ENCODE results near the gene C2orf76.

C2orf76 gene

DNA sequence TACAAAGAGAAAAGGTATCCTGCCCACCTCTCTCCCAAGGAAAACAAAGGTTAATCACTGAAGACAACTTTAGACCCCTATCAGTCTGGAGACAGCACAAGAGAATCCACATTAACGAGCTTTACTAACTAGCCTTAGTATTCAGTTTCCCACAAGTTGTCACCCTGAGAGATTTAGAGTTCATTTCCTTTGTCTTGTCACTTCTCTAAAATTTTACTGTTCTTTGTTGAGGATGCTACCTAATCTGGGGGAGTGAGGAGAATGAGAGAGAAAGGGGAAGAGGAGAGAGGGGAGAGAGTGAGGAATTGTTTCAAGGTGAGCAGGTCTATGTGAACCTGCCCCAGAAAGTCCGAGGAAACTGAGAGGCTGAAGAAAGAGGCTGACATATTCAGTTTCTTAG is 28.4 kb downstream of the C2orf76 start:
- FAIRE-seq: no peak
- DNase-seq (ENCODE audit: low spot score): no peak

DNA sequence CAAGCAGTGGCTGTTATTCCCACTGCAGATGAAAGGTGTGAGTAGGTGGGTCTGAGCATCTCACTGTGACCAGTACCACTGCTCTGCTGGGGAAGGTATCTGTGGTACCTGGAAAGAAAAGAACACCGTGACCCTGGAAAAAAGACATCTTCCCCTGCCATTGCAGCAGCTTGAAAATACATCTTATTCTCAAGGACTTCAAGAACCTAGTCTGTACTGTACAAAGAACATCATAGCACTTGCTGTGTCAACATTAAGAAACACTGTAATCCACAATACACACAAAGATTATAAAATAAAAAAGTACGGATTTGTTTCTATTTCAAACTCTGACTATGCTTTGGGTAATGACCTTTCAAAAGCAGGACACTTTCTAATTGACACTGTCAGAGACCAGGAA is 28.9 kb downstream of the C2orf76 start:
- no peak for FAIRE-seq
- DNase-seq (ENCODE audit: low spot score): no peak

DNA sequence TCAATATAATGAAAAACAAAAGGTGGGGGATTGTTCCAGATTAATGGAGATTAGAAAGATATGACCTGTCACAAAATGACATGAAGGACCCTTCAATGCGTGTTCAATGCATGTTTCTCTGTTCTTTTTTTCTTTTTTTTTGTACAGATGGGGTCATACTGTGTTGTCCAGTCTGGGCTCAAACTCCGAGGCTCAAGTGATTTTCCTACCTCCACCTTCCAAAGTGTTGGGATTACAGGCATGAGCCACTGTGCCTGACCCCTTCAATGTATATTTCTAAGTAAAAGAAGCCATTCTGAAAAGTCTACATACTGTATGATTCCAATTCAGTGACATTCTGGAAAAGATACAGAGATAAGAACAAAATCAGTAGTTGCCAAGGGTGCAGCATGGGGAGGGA is 32.8 kb downstream of the C2orf76 start:
- no peak for FAIRE-seq
- no peak for DNase-seq (ENCODE audit: low spot score)

DNA sequence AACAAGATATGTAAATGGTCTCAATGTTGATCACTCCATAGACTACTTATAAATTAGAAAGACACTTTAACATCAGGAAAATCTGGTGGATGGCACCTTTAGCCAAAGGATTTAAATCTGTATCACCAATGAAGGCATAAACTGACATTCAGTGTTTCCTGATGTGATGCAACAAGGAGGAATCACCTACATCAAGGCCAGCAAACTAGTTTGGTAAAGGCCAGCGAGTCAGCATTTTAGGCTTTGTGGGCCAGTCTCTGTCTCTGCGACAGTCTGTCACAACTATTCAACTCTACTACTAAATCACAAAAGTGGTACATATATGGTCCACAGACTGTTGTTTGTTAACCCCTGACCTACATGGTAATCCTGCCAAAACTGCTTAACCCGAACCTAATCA is 33.3 kb downstream of the C2orf76 start:
- DNase-seq (ENCODE audit: low spot score) (no peak), FAIRE-seq (no peak)

DNA sequence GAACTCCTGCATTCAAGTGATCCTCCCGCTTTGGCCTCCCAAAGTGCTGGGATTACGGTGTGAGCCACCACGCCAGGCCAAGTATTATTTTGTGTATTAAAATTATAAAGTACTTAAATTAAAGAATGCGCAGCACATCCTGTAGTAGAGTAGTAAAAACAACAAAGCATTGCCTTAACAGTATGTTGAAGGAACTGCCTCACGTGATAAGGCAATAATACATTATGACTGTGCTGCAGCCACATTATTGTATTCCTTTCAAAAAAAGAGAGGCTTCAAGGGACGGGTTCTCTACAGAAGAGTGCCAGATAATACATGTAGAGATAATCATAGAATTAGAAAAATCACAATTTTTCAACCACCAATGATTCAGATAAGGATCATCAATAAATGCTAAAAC is 33.7 kb downstream of the C2orf76 start:
- no peak for DNase-seq (ENCODE audit: low spot score)
- no peak for FAIRE-seq

DNA sequence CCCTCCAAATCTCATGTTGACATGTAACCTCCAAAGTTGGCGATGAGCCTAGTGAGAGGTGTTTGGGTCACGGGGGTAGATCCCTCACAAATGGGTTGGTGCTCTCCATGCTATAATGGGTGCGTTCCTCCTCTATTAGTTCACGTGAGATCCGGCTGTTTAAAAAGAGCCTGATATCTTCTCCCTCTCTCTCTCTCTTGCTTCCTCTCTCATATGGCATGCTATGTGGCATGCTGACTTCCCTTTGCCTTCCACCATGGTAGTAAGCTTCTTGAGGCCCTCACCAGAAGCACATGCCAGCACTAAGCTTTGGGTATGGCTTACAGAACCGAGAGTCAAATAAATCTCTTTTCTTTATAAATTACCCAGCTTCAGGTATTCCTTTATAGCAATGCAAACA is 39.2 kb downstream of the C2orf76 start:
- no peak for FAIRE-seq
- no peak for DNase-seq (ENCODE audit: low spot score)

DNA sequence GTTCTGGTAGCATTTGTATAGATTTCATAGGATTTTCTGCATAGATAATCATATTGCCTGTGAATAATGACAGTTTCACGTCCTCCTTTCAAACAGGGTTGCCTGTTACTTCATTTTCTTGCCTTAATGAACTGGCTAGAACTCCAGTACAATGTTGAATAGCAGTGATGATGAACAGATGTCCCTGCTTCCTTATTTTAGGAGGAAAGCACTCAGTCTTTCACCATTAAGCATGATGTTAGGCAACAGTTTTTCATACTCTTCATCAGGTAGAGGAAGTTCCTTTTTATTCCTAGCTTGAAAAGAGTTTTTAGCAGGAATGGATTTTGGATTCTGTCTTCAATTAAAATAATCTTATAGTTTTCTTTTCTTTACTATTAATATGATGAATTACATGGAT is 39.7 kb downstream of the C2orf76 start:
- DNase-seq (ENCODE audit: low spot score): no peak
- no peak for FAIRE-seq

DNA sequence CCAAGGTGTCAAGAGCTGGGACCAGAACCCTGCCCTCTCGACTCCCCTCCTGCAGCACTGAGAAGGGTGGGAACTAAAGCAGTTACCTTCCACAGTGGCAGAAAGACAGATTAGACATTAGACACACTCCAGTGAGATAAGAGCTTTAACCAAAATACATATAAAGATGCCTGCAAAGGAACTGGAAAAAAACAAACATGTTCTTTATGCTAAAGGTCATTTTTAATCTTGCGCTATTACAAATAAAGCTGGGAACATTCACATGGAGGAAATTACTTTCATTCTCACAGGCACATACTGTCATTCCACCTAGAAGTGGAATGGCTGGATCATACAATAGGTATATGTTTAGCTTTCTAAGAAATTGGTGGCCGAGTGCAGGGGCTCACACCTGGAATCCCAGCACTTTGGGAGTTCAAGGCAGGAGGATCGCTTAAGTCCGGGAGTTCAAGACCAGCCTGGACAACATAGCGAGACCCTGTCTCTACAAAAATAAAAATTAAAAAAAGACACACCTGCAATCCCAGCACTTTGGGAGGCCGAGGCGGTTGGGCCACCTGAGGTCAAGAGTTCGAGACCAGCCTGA is 41.9 kb downstream of the C2orf76 start:
- DNase-seq (ENCODE audit: low spot score) (no peak), FAIRE-seq (no peak)

DNA sequence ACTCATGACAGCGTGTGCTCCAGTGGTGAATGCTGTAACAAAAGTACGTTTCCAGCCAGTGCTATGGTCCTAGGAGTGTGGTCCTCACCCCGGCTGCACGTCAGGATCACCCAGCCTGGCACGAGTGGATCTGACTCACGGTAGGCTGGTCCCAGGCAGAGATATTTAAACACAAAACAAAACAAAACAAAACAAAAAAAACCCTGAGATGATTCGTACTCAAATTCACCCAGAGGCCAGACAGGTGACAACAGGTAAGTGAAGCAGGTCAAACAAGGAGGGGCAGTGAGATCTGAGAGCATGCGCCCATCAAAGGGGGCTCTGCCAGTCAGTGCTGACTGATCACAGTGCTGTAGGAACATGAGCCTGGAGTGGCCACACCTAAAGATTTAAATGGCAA is 43.2 kb downstream of the C2orf76 start:
- no peak for FAIRE-seq
- no peak for DNase-seq (ENCODE audit: low spot score)

DNA sequence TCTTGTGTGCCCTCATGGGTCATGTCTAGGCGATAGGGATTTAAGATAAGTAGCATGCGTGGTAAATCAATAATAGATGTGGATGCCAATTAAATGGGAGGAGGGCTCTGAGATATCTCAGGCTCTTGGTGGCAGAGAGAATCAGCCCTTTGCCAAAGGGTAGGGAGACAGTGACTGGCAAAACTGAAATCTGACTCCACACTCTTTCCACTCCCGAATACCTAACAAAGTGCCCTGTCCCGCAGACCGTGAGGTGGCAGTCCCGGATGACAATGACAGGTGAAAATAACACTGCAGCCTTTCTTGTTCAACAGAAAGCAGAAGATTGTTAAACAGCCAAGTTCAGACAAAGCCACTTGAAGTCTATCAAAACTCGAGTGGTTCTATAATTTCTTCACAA is 47.0 kb downstream of the C2orf76 start:
- DNase-seq (ENCODE audit: low spot score) (no peak), FAIRE-seq (no peak)

DNA sequence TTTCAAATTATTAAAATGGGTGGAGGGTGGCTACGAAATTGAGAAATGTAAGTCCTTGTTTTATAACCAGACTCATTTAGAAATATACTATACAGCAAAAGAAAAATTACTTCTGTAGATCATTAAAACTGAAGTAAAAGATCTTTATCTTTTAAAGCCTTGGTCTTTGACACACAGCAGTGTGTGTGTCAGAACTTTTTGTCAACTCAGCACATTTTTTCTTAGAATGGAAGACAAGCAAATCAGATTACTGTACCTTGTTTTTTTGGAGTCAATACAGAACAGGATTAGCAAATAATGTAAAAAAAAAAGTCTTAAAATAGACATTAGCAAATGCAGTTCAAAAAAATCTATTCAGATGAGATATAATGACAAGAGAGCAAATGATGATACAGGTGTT is 49.1 kb downstream of the C2orf76 start:
- FAIRE-seq (no peak), DNase-seq (ENCODE audit: low spot score) (no peak)

DNA sequence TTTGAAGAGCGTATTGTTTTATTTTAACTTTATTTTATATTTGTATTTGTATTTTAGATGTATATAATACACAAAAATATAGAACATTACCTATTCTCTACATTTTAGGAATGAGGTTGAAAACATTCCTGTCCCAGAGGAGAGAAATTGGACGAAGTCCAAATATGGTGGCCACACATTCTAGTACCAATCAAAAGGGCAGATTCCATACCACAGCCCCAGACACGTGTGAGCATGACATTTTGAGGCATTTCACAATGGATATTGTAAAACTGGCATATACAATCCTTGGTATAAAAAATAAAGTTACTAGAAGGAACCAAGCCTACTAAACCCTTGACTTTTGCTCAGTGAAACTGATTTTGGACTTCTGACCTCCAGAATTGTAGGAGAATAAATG is 50.6 kb downstream of the C2orf76 start:
- DNase-seq (ENCODE audit: low spot score): no peak
- no peak for FAIRE-seq

DNA sequence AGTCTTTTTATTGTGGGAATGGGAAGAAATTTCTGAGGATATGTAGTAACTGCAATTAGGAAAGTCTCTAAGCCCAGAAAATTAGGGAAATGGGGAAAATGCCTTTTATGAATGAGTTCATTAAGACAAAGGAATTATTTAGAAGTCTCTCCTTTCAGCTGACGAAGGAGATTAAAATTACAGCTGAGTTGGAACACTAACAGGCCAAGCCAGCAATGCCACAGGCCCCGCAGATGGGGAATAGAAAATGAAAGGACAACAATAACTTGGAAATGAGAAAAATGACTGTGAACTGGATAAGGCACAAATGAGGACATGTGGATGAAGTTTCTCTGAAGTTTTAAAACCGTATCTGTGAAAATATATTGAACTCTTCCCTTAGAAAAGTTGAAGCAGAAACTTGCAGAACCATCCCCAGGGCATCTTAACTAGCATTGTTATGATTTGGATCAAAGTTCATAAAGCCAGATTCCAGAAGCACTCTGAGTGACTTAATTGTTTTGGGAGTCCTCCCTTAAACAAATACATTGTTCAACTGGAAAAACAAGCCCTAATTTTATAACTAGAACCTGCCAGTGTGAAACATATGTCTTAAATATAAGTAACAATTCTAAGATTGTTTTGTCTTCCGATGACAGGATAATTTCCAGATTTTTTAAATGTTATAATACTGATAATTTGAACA is 51.3 kb downstream of the C2orf76 start:
- DNase-seq (ENCODE audit: low spot score): no peak
- FAIRE-seq: no peak

DNA sequence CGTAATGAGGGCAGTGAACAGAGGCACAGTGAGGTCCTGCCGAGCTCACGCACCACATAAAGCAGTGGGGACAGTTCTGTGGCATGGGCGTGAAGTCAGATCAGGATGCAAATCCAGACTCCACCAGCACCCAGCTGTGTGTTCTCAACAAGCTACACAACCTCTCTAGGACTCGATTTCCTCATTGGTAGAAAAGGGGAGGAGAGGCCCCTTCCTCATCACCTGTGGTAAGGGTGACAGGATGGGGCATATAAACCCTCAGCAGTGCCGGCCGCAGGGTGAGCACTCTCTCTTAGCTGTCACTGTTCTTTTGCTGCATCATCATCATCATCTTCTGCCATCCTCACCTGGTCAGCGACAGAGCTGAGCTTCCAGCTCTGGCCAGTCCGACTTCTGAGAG is 54.8 kb downstream of the C2orf76 start:
- no peak for DNase-seq (ENCODE audit: low spot score)
- FAIRE-seq: no peak

DNA sequence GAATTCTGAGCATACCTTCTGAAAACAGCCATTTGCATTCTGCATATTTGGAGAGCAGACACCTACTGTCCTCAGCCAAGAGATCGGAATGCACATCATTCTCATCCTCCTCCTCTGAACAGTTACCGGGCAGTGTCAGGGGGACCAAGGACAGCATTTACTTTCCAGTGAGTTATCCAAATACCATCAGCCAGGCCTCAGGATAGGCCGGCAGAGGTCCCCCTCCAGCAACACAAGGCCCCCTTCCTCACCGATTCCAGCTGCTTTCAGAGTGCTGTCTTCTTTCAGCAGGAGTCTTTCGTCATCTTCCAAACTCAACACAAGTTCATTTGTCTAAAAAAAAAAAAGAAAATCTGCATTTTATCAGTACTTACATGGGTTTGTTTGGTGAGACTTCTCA is 55.3 kb downstream of the C2orf76 start:
- DNase-seq (ENCODE audit: low spot score): no peak
- FAIRE-seq: no peak

DNA sequence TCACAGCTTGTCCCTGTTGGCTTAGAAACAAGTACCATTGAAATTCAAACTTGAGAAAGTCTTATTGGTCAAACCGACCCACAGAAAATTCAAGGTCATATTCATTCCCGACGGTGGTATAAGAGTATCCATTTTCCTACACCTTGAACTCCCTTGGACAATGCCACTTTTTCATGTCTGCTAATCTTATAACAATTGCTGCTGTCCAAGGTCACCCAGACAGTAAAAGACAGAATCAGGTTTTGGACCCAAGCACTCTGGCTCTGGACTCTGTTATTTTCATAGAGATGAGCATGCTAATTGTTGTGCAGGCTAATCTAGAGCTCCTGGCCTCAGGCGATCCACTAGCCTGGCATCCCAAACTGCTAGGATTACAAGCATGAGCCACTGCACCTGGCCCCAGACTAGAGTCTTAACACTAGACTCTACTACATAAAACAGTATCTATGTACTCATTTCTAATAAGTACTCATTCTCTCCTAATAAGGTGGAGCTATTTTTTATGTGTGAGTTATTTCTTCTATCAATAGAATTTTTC is 57.8 kb downstream of the C2orf76 start:
- DNase-seq (ENCODE audit: low spot score): no peak
- no peak for FAIRE-seq

DNA sequence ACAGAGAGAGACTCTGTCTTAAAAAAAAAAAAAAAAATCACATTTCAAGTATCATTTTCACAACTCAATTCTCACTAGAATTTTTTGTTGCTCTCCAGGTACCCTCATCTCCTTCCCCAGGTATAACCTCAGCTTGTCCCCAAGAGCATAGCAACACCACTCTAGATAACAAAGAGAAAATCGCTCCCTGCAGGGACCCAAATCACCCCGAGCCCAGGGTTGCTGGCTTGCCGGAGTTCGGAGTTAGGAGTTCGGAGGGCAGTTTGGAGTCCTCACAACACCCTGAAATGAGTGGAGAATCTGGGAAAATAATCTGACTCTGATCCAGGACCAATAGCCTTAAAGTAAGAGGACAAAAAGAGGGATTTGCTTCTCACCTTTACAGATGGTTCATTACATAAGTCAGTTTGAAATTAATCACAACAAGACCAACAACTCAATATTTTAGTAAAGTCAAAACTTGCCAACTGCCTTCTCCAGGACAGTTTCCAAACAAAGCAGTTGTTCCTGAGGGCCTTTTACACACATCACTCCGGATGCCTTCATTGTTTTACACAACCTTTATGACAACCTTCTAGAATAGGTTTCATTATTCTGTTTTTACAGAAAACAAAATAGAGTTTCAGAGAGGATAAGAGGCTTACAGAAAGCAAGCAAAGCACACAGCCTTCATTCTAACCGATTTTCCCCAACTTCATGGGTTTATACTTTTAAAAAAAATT is 59.1 kb downstream of the C2orf76 start:
- FAIRE-seq (no peak), DNase-seq (ENCODE audit: low spot score) (no peak)

DNA sequence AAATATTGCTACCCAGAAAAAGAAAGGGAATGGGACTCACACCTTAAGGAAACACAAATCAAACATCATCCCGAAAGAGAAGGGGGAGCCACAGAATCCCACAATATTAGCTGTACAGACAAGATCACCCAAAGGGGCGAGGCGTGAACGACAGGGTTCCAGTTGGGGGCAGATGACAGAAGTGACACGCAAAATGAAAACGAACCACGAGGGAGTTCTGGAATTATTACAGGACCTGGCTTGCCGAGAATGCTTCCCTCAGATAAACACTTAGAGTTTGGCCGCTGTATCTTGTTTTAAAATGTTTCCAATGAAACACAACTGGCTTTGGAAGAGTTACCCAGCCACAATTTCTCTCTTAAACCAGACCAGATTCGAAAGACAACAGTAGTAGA is 60.4 kb downstream of the C2orf76 start:
- FAIRE-seq (no peak), DNase-seq (ENCODE audit: low spot score) (no peak)

DNA sequence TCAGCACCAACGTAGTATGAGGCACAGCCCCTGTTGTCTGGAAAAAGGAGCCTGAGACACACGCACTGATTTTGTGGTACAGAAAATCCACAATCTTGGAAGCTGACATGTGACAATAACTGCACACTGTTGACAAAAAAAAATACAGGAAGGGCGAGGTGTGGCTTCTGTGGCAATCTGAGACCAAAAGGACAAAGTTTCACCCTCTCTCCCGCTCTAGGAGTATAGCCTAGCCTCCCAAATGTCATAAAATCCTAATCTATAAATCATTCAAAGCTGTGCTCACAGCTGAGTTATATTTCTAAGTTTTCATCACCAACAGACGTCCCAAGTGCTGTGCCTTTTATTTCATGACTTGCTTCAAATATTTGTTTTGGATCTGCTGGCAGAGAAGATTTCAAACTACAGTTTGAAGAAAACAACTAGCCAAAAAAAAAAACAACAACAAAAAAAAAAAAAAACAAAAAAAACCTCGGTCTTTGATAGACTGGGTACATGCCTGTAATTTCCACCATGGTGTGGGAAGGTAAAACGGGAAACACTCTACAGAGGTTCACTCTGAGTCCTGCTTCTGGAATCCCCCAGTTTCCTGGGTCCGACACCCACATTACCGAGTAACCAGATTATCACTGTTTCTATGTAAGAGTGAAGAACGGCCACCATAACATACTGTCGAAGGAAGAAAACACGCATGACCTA is 61.0 kb downstream of the C2orf76 start:
- FAIRE-seq (no peak), DNase-seq (ENCODE audit: low spot score) (no peak)

DNA sequence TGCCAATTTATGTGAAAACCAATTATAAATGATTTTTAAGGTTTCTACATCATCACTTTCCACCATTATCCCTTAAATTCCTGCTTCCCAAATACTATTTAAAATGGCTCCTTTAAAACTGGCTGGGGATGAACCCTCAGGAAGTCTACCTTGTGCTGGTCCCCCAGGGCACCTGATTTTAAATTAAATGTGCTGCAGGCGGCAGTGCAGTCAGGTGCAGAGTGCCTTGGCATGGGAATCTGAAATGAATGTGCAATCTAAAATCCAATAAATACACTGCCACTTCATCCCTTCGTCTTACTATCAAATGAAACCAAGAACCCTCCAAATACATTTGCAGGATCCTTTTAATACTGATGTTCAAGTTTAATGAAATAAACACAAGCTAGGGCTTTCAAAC is 61.8 kb downstream of the C2orf76 start:
- no peak for FAIRE-seq

DNA sequence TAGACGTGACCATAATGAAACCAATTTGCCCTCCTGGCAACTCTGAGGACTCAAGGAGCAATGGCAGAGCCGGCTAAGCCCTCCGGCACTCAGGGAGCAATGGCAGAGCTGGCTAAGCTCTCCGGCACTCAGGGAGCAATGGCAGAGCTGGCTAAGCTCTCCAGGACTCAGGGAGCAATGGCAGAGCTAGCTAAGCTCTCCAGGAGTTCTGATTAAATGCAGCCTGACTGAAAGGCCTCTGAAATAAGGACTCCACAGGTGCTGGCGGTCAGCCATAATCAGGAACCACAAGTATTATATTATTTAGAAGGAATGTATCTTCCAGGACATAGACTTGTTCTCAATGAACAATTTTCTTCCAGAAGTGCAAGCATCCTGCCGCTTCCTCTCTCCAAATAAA is 65.2 kb downstream of the C2orf76 start:
- FAIRE-seq (no peak), DNase-seq (ENCODE audit: low spot score) (no peak)

More for the DNA sequence above, 61.8 kb downstream of the C2orf76 start:
- no peak for DNase-seq (ENCODE audit: low spot score)
